Ureter (tissue), 1 donor: Measurements from ENCODE around the gene CYTH1. TPM values are rescaled to one million over a fixed set of nuclear protein-coding genes. Genes with fewer than 3 reads are reported as not detected.

ENCODE experiments used
- DNase-seq: peaks from one replicate; pipeline ENCODE4 v3.0.0-alpha.2; 2020; ENCODE audit warnings: low spot score
- total RNA-seq: library from RNA; stranded (reverse); gene quantifications from one replicate; pipeline ENCODE4 v1.2.4, GENCODE V29; 2023
- donor health status: DM: yes; HTN: yes; CAD: no.

CYTH1 gene
- total RNA-seq, 1 donor from 2014 or later: 55.6 TPM

- DNase-seq: no peak
These were observed 131.9 kb downstream of the CYTH1 start for GRCh38 chr17:78650093-78650715.

GRCh38 chr17:78648293-78648692 is 133.8 kb downstream of the CYTH1 start:
- DNase-seq: no peak

GRCh38 chr17:78647032-78647431 is 135.0 kb downstream of the CYTH1 start:
- DNase-seq: no peak

GRCh38 chr17:78645421-78646295 is 136.4 kb downstream of the CYTH1 start:
- peak; percentile 61 for DNase-seq

- DNase-seq: no peak
These were observed 137.1 kb downstream of the CYTH1 start for GRCh38 chr17:78644931-78645351.

- DNase-seq: no peak
These were observed 137.8 kb downstream of the CYTH1 start for GRCh38 chr17:78644224-78644623.

- DNase-seq: no peak
These were observed 138.7 kb downstream of the CYTH1 start for GRCh38 chr17:78643326-78643725.

GRCh38 chr17:78642707-78643106 is 139.4 kb downstream of the CYTH1 start:
- DNase-seq: no peak

GRCh38 chr17:78641666-78642065 is 140.4 kb downstream of the CYTH1 start:
- no peak for DNase-seq

GRCh38 chr17:78641243-78641642 is 140.8 kb downstream of the CYTH1 start:
- DNase-seq: no peak

- no peak for DNase-seq
These were observed 141.4 kb downstream of the CYTH1 start for GRCh38 chr17:78640700-78641099.

- no peak for DNase-seq
These were observed 144.2 kb downstream of the CYTH1 start for GRCh38 chr17:78637643-78638420.

- no peak for DNase-seq
These were observed 144.9 kb downstream of the CYTH1 start for GRCh38 chr17:78637146-78637545.

- DNase-seq: no peak
These were observed 147.9 kb downstream of the CYTH1 start for GRCh38 chr17:78634154-78634553.

- DNase-seq: no peak
These were observed 152.6 kb downstream of the CYTH1 start for GRCh38 chr17:78629436-78629995.

GRCh38 chr17:78628547-78629435 is 153.3 kb downstream of the CYTH1 start:
- DNase-seq: no peak

GRCh38 chr17:78624324-78625151 is 157.5 kb downstream of the CYTH1 start:
- no peak for DNase-seq
